Measurements from ENCODE around the gene PRDM5.

Gene PRDM5

GRCh38 chr4:120855307-120856001 lies 67.1 kb downstream of the PRDM5 start:
- no peak for DNase-seq (ENCODE audit: low read depth in 3 of 3)

- DNase-seq (ENCODE audit: low read depth in 3 of 3), result no peak
Measured at GRCh38 chr4:120853161-120853935, 69.2 kb downstream of the PRDM5 start.

GRCh38 chr4:120850018-120850599 lies 72.4 kb downstream of the PRDM5 start:
- no peak for DNase-seq (ENCODE audit: low read depth in 3 of 3)

- no peak for DNase-seq (ENCODE audit: low read depth in 3 of 3)
Measured at GRCh38 chr4:120847019-120847582, 75.4 kb downstream of the PRDM5 start.

GRCh38 chr4:120844528-120844921 lies 78.0 kb downstream of the PRDM5 start:
- no peak for DNase-seq (ENCODE audit: low read depth in 3 of 3)

GRCh38 chr4:120843849-120844527 lies 78.5 kb downstream of the PRDM5 start:
- no peak for DNase-seq (ENCODE audit: low read depth in 3 of 3)

GRCh38 chr4:120842031-120842430 lies 80.5 kb downstream of the PRDM5 start:
- DNase-seq (ENCODE audit: low read depth in 3 of 3), result no peak

GRCh38 chr4:120841580-120841979 lies 80.9 kb downstream of the PRDM5 start:
- no peak for DNase-seq (ENCODE audit: low read depth in 3 of 3)

GRCh38 chr4:120839974-120840751 lies 82.4 kb downstream of the PRDM5 start:
- DNase-seq (ENCODE audit: low read depth in 3 of 3), result no peak

- DNase-seq (ENCODE audit: low read depth in 3 of 3), result no peak
Measured at GRCh38 chr4:120839334-120839973, 83.1 kb downstream of the PRDM5 start.

GRCh38 chr4:120838784-120839183 lies 83.7 kb downstream of the PRDM5 start:
- DNase-seq (ENCODE audit: low read depth in 3 of 3), result no peak

- no peak for DNase-seq (ENCODE audit: low read depth in 3 of 3)
Measured at GRCh38 chr4:120837656-120838055, 84.9 kb downstream of the PRDM5 start.

GRCh38 chr4:120835342-120835741 lies 87.2 kb downstream of the PRDM5 start:
- no peak for DNase-seq (ENCODE audit: low read depth in 3 of 3)

- no peak for DNase-seq (ENCODE audit: low read depth in 3 of 3)
Measured at GRCh38 chr4:120830204-120830603, 92.3 kb downstream of the PRDM5 start.

GRCh38 chr4:120829113-120829831 lies 93.3 kb downstream of the PRDM5 start:
- no peak for DNase-seq (ENCODE audit: low read depth in 3 of 3)

- DNase-seq (ENCODE audit: low read depth in 3 of 3), result no peak
Measured at GRCh38 chr4:120826853-120827252, 95.7 kb downstream of the PRDM5 start.

- DNase-seq (ENCODE audit: low read depth in 3 of 3), result no peak
Measured at GRCh38 chr4:120826449-120826848, 96.1 kb downstream of the PRDM5 start.

- DNase-seq (ENCODE audit: low read depth in 3 of 3), result no peak
Measured at GRCh38 chr4:120824946-120825345, 97.6 kb downstream of the PRDM5 start.

- no peak for DNase-seq (ENCODE audit: low read depth in 3 of 3)
Measured at GRCh38 chr4:120821977-120822376, 100.5 kb downstream of the PRDM5 start.

GRCh38 chr4:120821029-120821428 lies 101.5 kb downstream of the PRDM5 start:
- no peak for DNase-seq (ENCODE audit: low read depth in 3 of 3)

All from stimulated activated CD4-positive, alpha-beta T cell treated with anti-CD3 and anti-CD28 coated beads, TNF-alpha, amount 100 ng/mL, for 4 hours (primary cell).